Endodermal cell (in vitro differentiated cells): ENCODE data around the gene KDELR1. TPM values are rescaled to one million over a fixed set of nuclear protein-coding genes. Genes with fewer than 3 reads are reported as not detected.

Experiments used
- DNase-seq: peaks from one replicate; pipeline ENCODE4 v3.0.0-alpha.2; 2017
- H3K27ac ChIP-seq: 2 replicates; pipeline ENCODE4 v1.5.1; 2013; ENCODE audit warnings: mild to moderate bottlenecking, low read depth, low read length, moderate library complexity
- H3K27me3 ChIP-seq: 2 replicates; pipeline ENCODE4 v1.6.1; 2013; ENCODE audit warnings: mild to moderate bottlenecking, low read length, moderate library complexity; ENCODE audit not compliant: insufficient read depth, control insufficient read depth, poor library complexity, severe bottlenecking
- H3K36me3 ChIP-seq: 2 replicates; pipeline ENCODE4 v1.7.0; 2013; ENCODE audit warnings: mild to moderate bottlenecking, low read length, moderate library complexity; ENCODE audit not compliant: control insufficient read depth, insufficient read depth
- H3K4me1 ChIP-seq: one replicate; pipeline ENCODE4 v1.7.0; 2013; ENCODE audit warnings: low read length; ENCODE audit not compliant: control insufficient read depth, insufficient read depth
- H3K4me3 ChIP-seq: 2 replicates; pipeline ENCODE4 v1.5.1; 2013; ENCODE audit warnings: mild to moderate bottlenecking, low read length, moderate library complexity
- H3K9ac ChIP-seq: 2 replicates; pipeline ENCODE4 v1.6.1; 2013; ENCODE audit warnings: mild to moderate bottlenecking, low read length, moderate library complexity; ENCODE audit not compliant: poor library complexity, severe bottlenecking; ENCODE audit errors: extremely low read depth
- H3K9me3 ChIP-seq: 2 replicates; pipeline ENCODE4 v1.6.1; 2013; ENCODE audit warnings: mild to moderate bottlenecking, low read length, moderate library complexity; ENCODE audit not compliant: control insufficient read depth
- H3K27ac Mint-ChIP-seq: 2 replicates; pipeline ENCODE4 v1.8.0; 2020; ENCODE audit warnings: mixed read lengths
- H3K27me3 Mint-ChIP-seq: 2 replicates; pipeline ENCODE4 v1.8.0; 2021; ENCODE audit warnings: mild to moderate bottlenecking, mixed read lengths; ENCODE audit not compliant: insufficient read depth
- H3K36me3 Mint-ChIP-seq: 2 replicates; pipeline ENCODE4 v1.8.0; 2020; ENCODE audit warnings: low read depth, mixed read lengths
- H3K4me1 Mint-ChIP-seq: 2 replicates; pipeline ENCODE4 v1.8.0; 2020; ENCODE audit warnings: mixed read lengths
- H3K4me3 Mint-ChIP-seq: 2 replicates; pipeline ENCODE4 v1.8.0; 2020; ENCODE audit warnings: mild to moderate bottlenecking, moderate library complexity, mixed read lengths
- H3K9me3 Mint-ChIP-seq: 2 replicates; pipeline ENCODE4 v1.8.0; 2020; ENCODE audit warnings: mild to moderate bottlenecking, mixed read lengths
- CTCF ChIP-seq: fragments of 200-600 bp; sonication (generic); conservative IDR thresholded peaks from 2 replicates; pipeline ENCODE4 v1.5.0; 2021; ENCODE audit warnings: antibody characterized with exemption, mild to moderate bottlenecking
- WGBS, 2 experiments: methylation state at CpG; one replicate each; pipeline versions ENCODE4 v1.1.5 to v1.1.7; 2013; ENCODE audit warnings: missing lambda C conversion rate in 2 of 2, mixed read lengths in 1 of 2; ENCODE audit not compliant: insufficient coverage in 1 of 2, insufficient read length in 1 of 2; 5-methylcytosine and 5-hydroxymethylcytosine counted together
- total RNA-seq, 2 donors: library from RNA; stranded (reverse); fragmentation: NEBNext Ultra II Directional in 1 of 2; extraction: Animal tissue kit (Norgen Biotek cat#: 25700) in 1 of 2; gene quantifications; 2 replicates in 1 of 2; 3 replicates in 1 of 2; pipeline ENCODE4 v1.2.1, GENCODE V29; 2021

The KDELR1 gene
- total RNA-seq, 2 donors from 2014 or later, result 227 to 285 TPM

DNA sequence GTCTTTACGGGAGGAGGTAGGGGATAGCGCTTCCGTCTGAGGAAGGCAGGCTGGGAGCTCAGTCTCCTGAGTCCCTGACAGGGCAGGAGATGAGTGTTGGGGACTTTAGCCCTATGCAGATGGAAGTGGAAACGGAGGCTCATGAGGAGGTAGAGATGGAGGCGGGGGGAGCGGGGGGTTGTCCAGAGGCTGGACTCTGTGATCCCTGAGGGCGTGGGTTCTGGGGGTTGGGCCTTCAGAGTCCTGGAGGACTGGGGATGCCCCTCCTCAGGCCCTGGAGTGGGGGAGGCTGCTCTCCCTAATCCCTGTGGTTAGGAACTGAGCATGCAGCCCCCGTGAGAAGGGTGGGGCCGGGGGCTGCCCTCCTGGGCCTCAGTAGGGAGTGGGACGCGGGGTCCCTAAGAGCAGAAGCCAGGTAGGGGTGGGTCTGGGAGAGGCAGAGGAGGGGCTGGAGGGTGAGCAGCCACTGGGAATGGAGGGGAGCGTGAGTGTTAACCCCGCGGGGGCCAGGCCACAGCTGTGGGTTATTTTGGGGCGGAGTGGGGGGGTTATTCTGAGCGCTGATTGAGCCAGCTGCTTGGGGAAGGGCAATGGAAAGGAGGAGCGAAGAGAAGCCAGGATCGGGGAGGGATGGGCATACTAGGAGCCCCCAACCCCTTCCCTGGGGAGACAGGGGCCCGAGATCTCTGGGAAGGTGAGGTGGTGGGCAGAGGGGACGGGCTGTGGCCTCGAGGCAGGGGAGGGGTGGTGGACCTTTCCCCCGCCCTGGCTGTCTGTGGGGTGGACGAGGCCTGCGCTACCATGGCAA lies 4.9 kb upstream of the KDELR1 start:
- H3K4me3 Mint-ChIP-seq, result no peak overlapping the region
- no peaks in the 10 kb centered on the region for H3K4me1 ChIP-seq
- H3K9me3 Mint-ChIP-seq, result no peaks in the 10 kb centered on the region
- peaks cover 11% of the 10 kb centered on the region for H3K4me1 Mint-ChIP-seq
- no peaks in the 10 kb centered on the region for H3K9me3 ChIP-seq
- peaks cover 63% of the 10 kb centered on the region for H3K27me3 Mint-ChIP-seq
- TF ChIP-seq CTCF, result no peak
- no peak overlapping the region for H3K27ac Mint-ChIP-seq
- 78% methylated on average over 6 to 24 of the region's 24 CpGs for WGBS, 2 experiments
- H3K9ac ChIP-seq, result no peak overlapping the region
- H3K36me3 ChIP-seq, result no peaks in the 10 kb centered on the region
- peak overlapping the region; percentile 44 for H3K27ac ChIP-seq
- H3K27me3 ChIP-seq, result peaks cover 44% of the 10 kb centered on the region
- no peak overlapping the region for H3K4me3 ChIP-seq
- H3K36me3 Mint-ChIP-seq, result no peaks in the 10 kb centered on the region
- DNase-seq, result no peak

DNA sequence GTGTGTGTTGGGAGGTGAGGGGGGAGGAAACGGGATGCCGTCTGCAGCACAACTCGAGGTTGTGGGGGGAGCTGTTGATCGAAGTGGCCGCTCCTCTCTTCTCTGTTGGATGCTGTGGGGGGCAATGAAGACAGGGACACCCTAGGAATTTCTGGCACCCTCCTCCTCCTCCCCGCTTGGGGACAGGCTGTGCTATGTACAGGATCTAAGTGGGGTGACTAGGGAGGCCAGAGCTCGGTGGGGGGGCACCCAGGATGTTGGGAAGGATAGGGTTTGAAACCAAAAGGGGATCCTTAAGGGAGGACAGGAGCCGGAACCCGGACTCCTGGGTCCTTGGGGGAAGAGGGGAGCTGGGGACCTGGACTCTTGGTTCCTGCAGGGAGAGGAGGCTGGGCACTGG lies 4.1 kb upstream of the KDELR1 start:
- H3K27ac ChIP-seq, result no peak overlapping the region
- 57 to 63% methylated on average over 2 to 8 of the region's 9 CpGs for WGBS, 2 experiments
- H3K27me3 ChIP-seq, result peaks cover 44% of the 10 kb centered on the region
- H3K4me3 ChIP-seq, result no peak overlapping the region
- no peaks in the 10 kb centered on the region for H3K4me1 ChIP-seq
- H3K4me1 Mint-ChIP-seq, result peaks cover 10% of the 10 kb centered on the region
- TF ChIP-seq CTCF, result no peak
- H3K4me3 Mint-ChIP-seq, result no peak overlapping the region
- H3K27ac Mint-ChIP-seq, result no peak overlapping the region
- H3K9me3 ChIP-seq, result no peaks in the 10 kb centered on the region
- H3K27me3 Mint-ChIP-seq, result peaks cover 63% of the 10 kb centered on the region
- H3K9ac ChIP-seq, result no peak overlapping the region
- H3K36me3 Mint-ChIP-seq, result no peaks in the 10 kb centered on the region
- H3K9me3 Mint-ChIP-seq, result no peaks in the 10 kb centered on the region
- no peak for DNase-seq
- H3K36me3 ChIP-seq, result no peaks in the 10 kb centered on the region

DNA sequence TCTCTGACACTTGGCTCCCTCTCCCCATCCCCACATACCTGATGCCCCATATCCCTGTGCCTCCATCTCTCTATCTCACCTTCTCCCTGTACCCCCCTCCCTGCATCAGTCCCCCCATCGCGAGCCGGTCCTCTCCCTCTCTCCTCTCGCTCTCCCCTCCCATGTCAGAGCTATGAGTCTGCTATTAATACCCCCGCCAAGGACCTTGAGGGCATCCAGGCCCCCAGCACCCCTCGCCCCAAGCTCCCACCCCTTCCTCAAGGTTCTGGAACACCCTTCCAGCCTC lies 3.8 kb upstream of the KDELR1 start:
- H3K4me3 Mint-ChIP-seq, result no peak overlapping the region
- 22% methylated on average over 6 of the region's 6 CpGs; no CpG with 5 or more reads in 1 of the 2 experiments for WGBS, 2 experiments
- H3K4me3 ChIP-seq, result no peak overlapping the region
- H3K4me1 ChIP-seq, result no peaks in the 10 kb centered on the region
- no peak for TF ChIP-seq CTCF
- no peaks in the 10 kb centered on the region for H3K9me3 ChIP-seq
- H3K27ac ChIP-seq, result no peak overlapping the region
- peaks cover 63% of the 10 kb centered on the region for H3K27me3 Mint-ChIP-seq
- H3K9ac ChIP-seq, result no peak overlapping the region
- peaks cover 44% of the 10 kb centered on the region for H3K27me3 ChIP-seq
- peaks cover 9% of the 10 kb centered on the region for H3K4me1 Mint-ChIP-seq
- no peaks in the 10 kb centered on the region for H3K36me3 Mint-ChIP-seq
- no peaks in the 10 kb centered on the region for H3K9me3 Mint-ChIP-seq
- H3K36me3 ChIP-seq, result no peaks in the 10 kb centered on the region
- DNase-seq, result no peak
- no peak overlapping the region for H3K27ac Mint-ChIP-seq
